Vagina (tissue), 2 donors: Measurements from ENCODE around the gene TAF15. TPM values are rescaled to one million over a fixed set of nuclear protein-coding genes. Genes with fewer than 3 reads are reported as not detected.

Source experiments
- DNase-seq, 2 donors: peaks; one replicate each; pipeline ENCODE4 v3.0.0-alpha.2; 2017; ENCODE audit errors: extremely low spot score in 2 of 2
- H3K27ac ChIP-seq: fragments of 200-600 bp; sonication (generic); one replicate; pipeline ENCODE4 v1.5.1; 2019
- H3K27me3 ChIP-seq: fragments of 200-600 bp; sonication (generic); one replicate; pipeline ENCODE4 v1.5.1; 2019
- H3K36me3 ChIP-seq, 2 donors: fragments of 200-600 bp; sonication (generic); one replicate each; pipeline ENCODE4 v1.5.1; 2017 to 2019
- H3K4me1 ChIP-seq: fragments of 200-600 bp; sonication (generic); one replicate; pipeline ENCODE4 v1.5.1; 2019
- H3K4me3 ChIP-seq, 2 donors: fragments of 200-600 bp; sonication (generic); 1 replicate in 1 of 2; 2 replicates in 1 of 2; pipeline ENCODE4 v1.5.1; 2016 to 2019
- H3K9me3 ChIP-seq: fragments of 200-600 bp; sonication (generic); one replicate; pipeline ENCODE4 v1.5.1; 2019
- POLR2A ChIP-seq, 2 donors: fragments of 450-650 bp; IDR thresholded peaks; one replicate each; pipeline ENCODE4 v1.6.1; 2017; ENCODE audit warnings: antibody characterized with exemption in 2 of 2, mild to moderate bottlenecking in 2 of 2, moderate library complexity in 2 of 2
- POLR2AphosphoS5 ChIP-seq, 2 donors: sonication (generic); formaldehyde crosslinking; IDR thresholded peaks; one replicate each; pipeline ENCODE4 v1.9.0; 2017; ENCODE audit warnings: antibody characterized with exemption in 2 of 2, mild to moderate bottlenecking in 2 of 2, low read depth in 1 of 2; ENCODE audit not compliant: insufficient read depth in 1 of 2
- intact Hi-C: fragments of 100-400 bp; cut with DNase I; formaldehyde crosslinking; loops from one replicate; pipeline ENCODE4 v1.15.1; 2023
- total RNA-seq: library from RNA; depleted of rRNA; stranded (reverse); fragments of >200 nt; gene quantifications from one replicate; pipeline ENCODE4 v1.2.3, GENCODE V29; 2016
- TF ChIP-seq, protein P1 (sequence below), 3 experiments: fragments of 450-650 bp in 2 of 3; fragments of 200-600 bp in 1 of 3; sonication (generic) in 1 of 3; IDR thresholded peaks; one replicate each; pipeline ENCODE4 v1.5.1; 2017 to 2019; ENCODE audit warnings: antibody characterized with exemption in 3 of 3, mild to moderate bottlenecking in 2 of 3, moderate library complexity in 2 of 3

The TAF15 gene
- total RNA-seq, 1 donor from 2014 or later: 74.9 TPM

GRCh38 chr17:35889818-35890773 lies 80.8 kb downstream of the TAF15 start:
- no peaks in the 10 kb centered on the region for H3K27me3 ChIP-seq
- TF ChIP-seq POLR2A (IDR thresholded peaks at IDR 0.05) (no peak), POLR2AphosphoS5 (IDR thresholded peaks at IDR 0.05; ENCODE audit: insufficient read depth in 1 of 2, low read depth in 1 of 2) (no peak)
- TF ChIP-seq, protein P1, sequence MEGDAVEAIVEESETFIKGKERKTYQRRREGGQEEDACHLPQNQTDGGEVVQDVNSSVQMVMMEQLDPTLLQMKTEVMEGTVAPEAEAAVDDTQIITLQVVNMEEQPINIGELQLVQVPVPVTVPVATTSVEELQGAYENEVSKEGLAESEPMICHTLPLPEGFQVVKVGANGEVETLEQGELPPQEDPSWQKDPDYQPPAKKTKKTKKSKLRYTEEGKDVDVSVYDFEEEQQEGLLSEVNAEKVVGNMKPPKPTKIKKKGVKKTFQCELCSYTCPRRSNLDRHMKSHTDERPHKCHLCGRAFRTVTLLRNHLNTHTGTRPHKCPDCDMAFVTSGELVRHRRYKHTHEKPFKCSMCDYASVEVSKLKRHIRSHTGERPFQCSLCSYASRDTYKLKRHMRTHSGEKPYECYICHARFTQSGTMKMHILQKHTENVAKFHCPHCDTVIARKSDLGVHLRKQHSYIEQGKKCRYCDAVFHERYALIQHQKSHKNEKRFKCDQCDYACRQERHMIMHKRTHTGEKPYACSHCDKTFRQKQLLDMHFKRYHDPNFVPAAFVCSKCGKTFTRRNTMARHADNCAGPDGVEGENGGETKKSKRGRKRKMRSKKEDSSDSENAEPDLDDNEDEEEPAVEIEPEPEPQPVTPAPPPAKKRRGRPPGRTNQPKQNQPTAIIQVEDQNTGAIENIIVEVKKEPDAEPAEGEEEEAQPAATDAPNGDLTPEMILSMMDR (IDR thresholded peaks at IDR 0.05): no peak
- no peak overlapping the region for H3K4me3 ChIP-seq
- H3K36me3 ChIP-seq: no peaks in the 10 kb centered on the region
- intact Hi-C loops: no loop called here
- no peak for DNase-seq
- H3K9me3 ChIP-seq: no peaks in the 10 kb centered on the region
- no peaks in the 10 kb centered on the region for H3K4me1 ChIP-seq
- H3K27ac ChIP-seq: no peak overlapping the region

- TF ChIP-seq, protein P1 (IDR thresholded peaks at IDR 0.05): no peak
- no peak for TF ChIP-seq POLR2A (IDR thresholded peaks at IDR 0.05)
- no peak for TF ChIP-seq POLR2AphosphoS5 (IDR thresholded peaks at IDR 0.05; ENCODE audit: insufficient read depth in 1 of 2, low read depth in 1 of 2)
- DNase-seq: no peak
- H3K27ac ChIP-seq: no peak overlapping the region
- H3K4me1 ChIP-seq: no peaks in the 10 kb centered on the region
- intact Hi-C loops: no loop called here
- no peaks in the 10 kb centered on the region for H3K27me3 ChIP-seq
- no peaks in the 10 kb centered on the region for H3K36me3 ChIP-seq
- H3K4me3 ChIP-seq: no peak overlapping the region
- H3K9me3 ChIP-seq: no peaks in the 10 kb centered on the region
Observed at GRCh38 chr17:35890774-35891155, 81.5 kb downstream of the TAF15 start.

- no peak for DNase-seq
- no peak overlapping the region for H3K4me3 ChIP-seq
- H3K27me3 ChIP-seq: no peaks in the 10 kb centered on the region
- no peaks in the 10 kb centered on the region for H3K4me1 ChIP-seq
- intact Hi-C loops: no loop called here
- no peak overlapping the region for H3K27ac ChIP-seq
- H3K9me3 ChIP-seq: no peaks in the 10 kb centered on the region
- TF ChIP-seq POLR2AphosphoS5 (IDR thresholded peaks at IDR 0.05; ENCODE audit: insufficient read depth in 1 of 2, low read depth in 1 of 2) (no peak), POLR2A (IDR thresholded peaks at IDR 0.05) (no peak)
- TF ChIP-seq, protein P1 (IDR thresholded peaks at IDR 0.05): no peak
- no peaks in the 10 kb centered on the region for H3K36me3 ChIP-seq
Observed at GRCh38 chr17:35891269-35891668, 82.0 kb downstream of the TAF15 start.

- Histone ChIP-seq H3K9me3 (no peaks in the 10 kb centered on the region), H3K27ac (no peak overlapping the region), H3K36me3 (no peaks in the 10 kb centered on the region), H3K4me1 (no peaks in the 10 kb centered on the region), H3K4me3 (no peak overlapping the region), H3K27me3 (no peaks in the 10 kb centered on the region)
- intact Hi-C loops: no loop called here
- TF ChIP-seq, protein P1 (IDR thresholded peaks at IDR 0.05): no peak
- no peak for TF ChIP-seq POLR2A (IDR thresholded peaks at IDR 0.05)
- TF ChIP-seq POLR2AphosphoS5 (IDR thresholded peaks at IDR 0.05; ENCODE audit: insufficient read depth in 1 of 2, low read depth in 1 of 2): no peak
- DNase-seq: no peak
Observed at GRCh38 chr17:35892091-35893035, 83.1 kb downstream of the TAF15 start.
